Measurements from ENCODE around the gene CYB5R2. TPM values are rescaled to one million over a fixed set of nuclear protein-coding genes. Genes with fewer than 3 reads are reported as not detected.

CYB5R2 gene
- total RNA-seq, 2 experiments from 2014 or later, result 4.2 to 4.9 TPM

DNA sequence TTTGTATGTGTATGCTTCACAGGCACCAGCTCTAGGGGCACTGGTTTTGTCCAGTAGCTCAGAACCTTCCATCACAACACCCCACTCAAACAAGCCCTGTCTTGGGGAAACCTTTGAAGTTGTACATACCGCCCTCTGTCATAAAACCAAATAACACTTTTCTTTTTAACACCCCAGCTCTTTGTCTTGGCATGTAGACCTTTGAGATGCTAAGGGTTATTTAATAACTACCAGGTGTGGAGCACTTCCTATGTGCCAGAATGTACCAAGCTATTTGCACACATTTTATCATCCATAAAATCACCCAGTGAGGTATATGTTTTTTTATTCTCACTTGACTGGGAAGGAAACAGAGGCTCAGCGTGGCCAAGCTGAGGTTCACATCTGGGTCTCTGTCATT lies 50.6 kb downstream of the CYB5R2 start:
- TF ChIP-seq, protein P1, sequence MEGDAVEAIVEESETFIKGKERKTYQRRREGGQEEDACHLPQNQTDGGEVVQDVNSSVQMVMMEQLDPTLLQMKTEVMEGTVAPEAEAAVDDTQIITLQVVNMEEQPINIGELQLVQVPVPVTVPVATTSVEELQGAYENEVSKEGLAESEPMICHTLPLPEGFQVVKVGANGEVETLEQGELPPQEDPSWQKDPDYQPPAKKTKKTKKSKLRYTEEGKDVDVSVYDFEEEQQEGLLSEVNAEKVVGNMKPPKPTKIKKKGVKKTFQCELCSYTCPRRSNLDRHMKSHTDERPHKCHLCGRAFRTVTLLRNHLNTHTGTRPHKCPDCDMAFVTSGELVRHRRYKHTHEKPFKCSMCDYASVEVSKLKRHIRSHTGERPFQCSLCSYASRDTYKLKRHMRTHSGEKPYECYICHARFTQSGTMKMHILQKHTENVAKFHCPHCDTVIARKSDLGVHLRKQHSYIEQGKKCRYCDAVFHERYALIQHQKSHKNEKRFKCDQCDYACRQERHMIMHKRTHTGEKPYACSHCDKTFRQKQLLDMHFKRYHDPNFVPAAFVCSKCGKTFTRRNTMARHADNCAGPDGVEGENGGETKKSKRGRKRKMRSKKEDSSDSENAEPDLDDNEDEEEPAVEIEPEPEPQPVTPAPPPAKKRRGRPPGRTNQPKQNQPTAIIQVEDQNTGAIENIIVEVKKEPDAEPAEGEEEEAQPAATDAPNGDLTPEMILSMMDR (IDR thresholded peaks at IDR 0.05), result no peak
- no peaks in the 10 kb centered on the region for H3K27me3 Mint-ChIP-seq
- DNase-seq (no peak), ATAC-seq (no peak)
- ChIA-PET POLR2A (no interaction called here), CTCF (interaction anchor here (1.0 kb wide), 1 partner anchor 110 kb away, joined by 4 read pairs; the partner anchor contains the start of gene PPFIBP2)
- H3K27ac Mint-ChIP-seq, result no peak overlapping the region
- intact Hi-C loops (cut with micrococcal nuclease), result no loop called here
- H3K9me3 Mint-ChIP-seq, result no peaks in the 10 kb centered on the region
- no peaks in the 10 kb centered on the region for H3K4me1 Mint-ChIP-seq (ENCODE audit: low read depth)
- no peak overlapping the region for H3K4me3 Mint-ChIP-seq
- no peaks in the 10 kb centered on the region for H3K36me3 Mint-ChIP-seq (ENCODE audit: low read depth)

DNA sequence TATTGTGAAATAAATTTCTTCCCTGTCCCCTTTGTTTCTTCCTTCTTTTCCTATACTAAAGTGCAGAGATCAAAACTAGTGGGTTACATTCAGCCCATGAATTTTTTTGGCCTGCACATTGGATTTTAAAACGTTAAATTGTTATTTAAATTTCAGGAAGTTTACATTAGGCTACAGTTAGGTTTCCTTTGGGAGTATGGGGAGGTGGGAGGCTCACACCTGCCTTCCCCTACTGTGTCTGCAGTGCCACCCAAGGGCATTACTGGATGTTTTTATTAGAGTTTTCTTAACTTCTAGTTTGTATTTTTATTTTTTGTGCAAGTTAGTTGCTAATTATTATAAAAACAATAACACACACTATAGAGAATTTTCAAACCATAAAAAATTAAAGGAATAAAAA lies 51.7 kb downstream of the CYB5R2 start:
- Mint-ChIP-seq H3K4me3 (no peak overlapping the region), H3K36me3 (ENCODE audit: low read depth) (no peaks in the 10 kb centered on the region), H3K4me1 (ENCODE audit: low read depth) (no peaks in the 10 kb centered on the region), H3K9me3 (no peaks in the 10 kb centered on the region), H3K27ac (no peak overlapping the region), H3K27me3 (no peaks in the 10 kb centered on the region)
- CTCF ChIA-PET, result no interaction called here
- intact Hi-C loops (cut with micrococcal nuclease), result no loop called here
- POLR2A ChIA-PET, result no interaction called here
- no peak for ATAC-seq
- TF ChIP-seq, protein P1 (IDR thresholded peaks at IDR 0.05), result no peak
- no peak for DNase-seq

DNA sequence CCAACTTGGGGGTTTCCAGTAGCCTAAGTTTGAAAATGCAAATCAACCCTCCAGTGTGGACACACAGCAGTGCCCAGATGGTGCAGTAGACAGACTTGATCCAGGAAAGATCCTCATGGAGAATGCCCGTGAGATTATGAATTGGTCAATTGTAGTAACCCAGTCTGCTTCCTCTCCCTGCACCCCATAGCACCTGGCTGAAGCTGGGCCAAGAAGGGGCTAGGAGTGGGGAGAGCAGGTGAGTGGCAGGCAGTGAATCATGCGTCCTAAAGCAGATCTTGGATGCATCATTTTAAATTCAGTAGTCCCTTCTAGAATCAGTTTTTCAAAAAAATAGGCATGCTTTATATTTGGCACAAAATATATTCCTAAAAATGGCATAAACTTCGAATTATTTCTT lies 52.2 kb downstream of the CYB5R2 start:
- CTCF ChIA-PET, result interaction anchor here (0.9 to 1.2 kb wide), 2 partner anchors 36 to 67 kb away, joined by 3 to 4 read pairs; no protein-coding TSS in a partner anchor
- intact Hi-C loops (cut with micrococcal nuclease), result no loop called here

DNA sequence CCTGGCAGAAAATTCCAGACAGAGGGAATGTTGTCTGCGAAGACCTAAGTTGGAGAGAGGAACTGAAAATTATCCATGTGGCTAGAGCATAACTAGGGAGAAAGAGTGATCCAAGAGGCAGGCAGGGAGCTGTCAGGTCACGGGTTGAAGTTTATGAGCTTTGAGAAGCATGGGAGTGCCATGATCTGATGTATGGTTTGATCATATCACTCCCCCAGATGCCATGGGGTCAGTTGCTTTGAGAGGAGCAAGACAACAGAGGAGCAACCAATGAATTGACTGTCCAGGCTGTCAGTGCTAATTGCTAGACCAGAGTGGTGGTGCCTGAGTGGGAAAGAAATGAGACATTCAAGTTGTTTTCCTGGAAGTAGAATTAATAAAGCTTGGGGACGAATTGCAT lies 54.0 kb downstream of the CYB5R2 start:
- no peak for ATAC-seq
- no peak overlapping the region for H3K27ac Mint-ChIP-seq
- CTCF ChIA-PET, result no interaction called here

More for the DNA sequence above, 52.2 kb downstream of the CYB5R2 start:
- ATAC-seq (no peak), DNase-seq (no peak)
- H3K9me3 Mint-ChIP-seq, result no peaks in the 10 kb centered on the region
- TF ChIP-seq, protein P1 (IDR thresholded peaks at IDR 0.05), result no peak
- H3K4me3 Mint-ChIP-seq, result no peak overlapping the region
- no peaks in the 10 kb centered on the region for H3K27me3 Mint-ChIP-seq
- no peaks in the 10 kb centered on the region for H3K36me3 Mint-ChIP-seq (ENCODE audit: low read depth)
- POLR2A ChIA-PET, result interaction anchor here (0.8 kb wide), 1 partner anchor 14 kb away, joined by 3 read pairs; no protein-coding TSS in a partner anchor
- H3K27ac Mint-ChIP-seq, result no peak overlapping the region
- H3K4me1 Mint-ChIP-seq (ENCODE audit: low read depth), result no peaks in the 10 kb centered on the region

DNA sequence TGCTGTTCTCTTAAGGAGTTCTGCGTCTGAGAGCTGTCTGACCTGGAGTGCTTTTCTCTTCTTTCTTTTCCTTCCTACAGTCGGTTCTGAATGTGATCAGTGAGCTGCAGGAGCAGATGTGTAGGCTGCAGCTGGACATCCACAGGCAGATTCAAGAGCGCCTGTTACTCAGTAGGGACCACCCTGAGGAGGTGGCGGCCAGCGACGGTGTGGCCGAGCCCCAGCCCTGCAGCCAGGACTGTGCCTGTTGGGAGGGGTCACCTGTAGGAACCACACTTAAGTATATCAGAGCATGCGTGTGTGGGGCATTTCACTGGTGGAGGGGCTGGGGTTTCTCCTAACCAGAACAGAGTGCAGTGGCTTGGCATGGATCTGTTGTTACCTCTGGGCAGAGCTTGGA lies 56.3 kb downstream of the CYB5R2 start:
- H3K36me3 Mint-ChIP-seq (ENCODE audit: low read depth), result no peaks in the 10 kb centered on the region
- ChIA-PET POLR2A (no interaction called here), CTCF (no interaction called here)
- H3K4me3 Mint-ChIP-seq, result no peak overlapping the region
- no peaks in the 10 kb centered on the region for H3K27me3 Mint-ChIP-seq
- DNase-seq (no peak), ATAC-seq (no peak)
- TF ChIP-seq, protein P1 (IDR thresholded peaks at IDR 0.05), result no peak
- intact Hi-C loops (cut with micrococcal nuclease), result no loop called here
- H3K4me1 Mint-ChIP-seq (ENCODE audit: low read depth), result no peaks in the 10 kb centered on the region
- H3K27ac Mint-ChIP-seq, result no peak overlapping the region
- H3K9me3 Mint-ChIP-seq, result no peaks in the 10 kb centered on the region

More for the DNA sequence above, 54.0 kb downstream of the CYB5R2 start:
- Mint-ChIP-seq H3K4me1 (ENCODE audit: low read depth) (no peaks in the 10 kb centered on the region), H3K27me3 (no peaks in the 10 kb centered on the region), H3K36me3 (ENCODE audit: low read depth) (no peaks in the 10 kb centered on the region), H3K9me3 (no peaks in the 10 kb centered on the region), H3K4me3 (no peak overlapping the region)
- no peak for DNase-seq
- POLR2A ChIA-PET, result no interaction called here
- TF ChIP-seq, protein P1 (IDR thresholded peaks at IDR 0.05), result no peak
- intact Hi-C loops (cut with micrococcal nuclease), result no loop called here

Other genes with a start within 250 kb of the CYB5R2 start
- gene OLFML1, start 188.0 kb downstream of the CYB5R2 start, total RNA-seq, result not detected
- gene PPFIBP2, start 159.5 kb downstream of the CYB5R2 start, total RNA-seq, result 10 to 100 TPM; 13.3 to 14.2 TPM
- gene OVCH2, start 33.0 kb upstream of the CYB5R2 start, total RNA-seq, result not detected
- not detected for gene OR5P2, start 123.4 kb upstream of the CYB5R2 start, total RNA-seq
- not detected for gene OR5P3, start 157.3 kb upstream of the CYB5R2 start, total RNA-seq

Data from activated CD8-positive, alpha-beta T cell treated with anti-CD3 and anti-CD28 coated beads for 36 hours (primary cell).